GM12892 (cell line): ENCODE measurements around the gene PEX3.

Source experiments
- POLR2A ChIP-seq: IDR thresholded peaks from 2 replicates; pipeline ENCODE4 v1.6.1; 2011; ENCODE audit warnings: low read depth, low read length, control low read depth
- TAF1 ChIP-seq: IDR thresholded peaks from 2 replicates; pipeline ENCODE4 v1.6.1; 2011; ENCODE audit warnings: low read depth, mild to moderate bottlenecking, control low read depth, low read length, borderline replicate concordance

- TF ChIP-seq POLR2A (no peak), TAF1 (no peak)
Observed at GRCh38 chr6:143476545-143476944, 25.9 kb downstream of the PEX3 start.
